Stimulated activated CD8-positive, alpha-beta memory T cell treated with anti-CD3 and anti-CD28 coated beads, Interleukin-15, amount 100 ng/mL, for 4 hours (primary cell): ENCODE data around the gene UQCC2.

ENCODE experiments used
- DNase-seq, 2 donors: peaks; one replicate each; pipeline ENCODE4 v3.0.0-alpha.2; 2020; ENCODE audit warnings: low read depth in 2 of 2

Gene UQCC2

GRCh38 chr6:33654831-33655554, 56.5 kb downstream of the UQCC2 start:
- no peak for DNase-seq

DNA sequence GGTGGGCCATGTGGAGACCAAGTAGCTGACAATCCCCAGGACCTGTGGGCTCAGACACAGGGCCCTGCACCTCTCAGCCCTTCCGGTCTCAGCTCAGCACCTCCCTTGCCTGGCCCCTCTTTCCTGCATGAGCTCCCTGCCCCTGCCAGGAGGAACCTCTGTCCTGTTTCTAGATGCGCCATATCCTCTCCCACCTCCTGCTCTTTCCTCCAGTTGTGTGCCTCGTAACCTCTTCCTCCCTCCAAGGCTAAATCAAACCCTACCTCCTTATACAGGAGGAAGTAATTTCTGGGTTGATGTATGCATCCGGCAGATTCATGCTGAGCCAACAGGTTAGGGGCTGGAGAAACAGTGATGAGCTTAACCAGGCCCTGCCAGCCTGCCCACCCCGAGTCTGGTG, 59.5 kb downstream of the UQCC2 start:
- DNase-seq: no peak

- no peak for DNase-seq
Observed at GRCh38 chr6:33651403-33651802, 60.1 kb downstream of the UQCC2 start.
